Thoracic aorta endothelial cell (primary cell): ENCODE data around the gene ITPRID2. TPM values are rescaled to one million over a fixed set of nuclear protein-coding genes. Genes with fewer than 3 reads are reported as not detected.

ENCODE experiments used
- total RNA-seq: library from RNA; depleted of rRNA; stranded (reverse); fragments of >200 nt; gene quantifications from 2 replicates; pipeline ENCODE4 v1.2.3, GENCODE V29; 2012

ITPRID2 gene
- total RNA-seq: 314 and 356 TPM in 2 replicates

GRCh38 chr2:181891258-181891965, at the start of gene ITPRID2:
Gene ITPRID2, plus strand, starts transcription at chr2:181891730. Its CDS starts 337 bp downstream, at chr2:181892067.

Other genes starting within 250 kb of the ITPRID2 start
- gene CERKL, start 234.6 kb upstream of the ITPRID2 start, total RNA-seq: not detected in 2 replicates
- not detected in 2 replicates for gene NEUROD1, start 211.2 kb upstream of the ITPRID2 start, total RNA-seq
- 0.43 and 0.53 TPM in 2 replicates for gene PPP1R1C, start 94.1 kb downstream of the ITPRID2 start, total RNA-seq